Kidney (tissue), 14 donors: ENCODE measurements around the gene SPTBN4. TPM values are rescaled to one million over a fixed set of nuclear protein-coding genes. Genes with fewer than 3 reads are reported as not detected.

ENCODE experiments used
- DNase-seq, 5 donors: peaks; one replicate each; pipeline ENCODE4 v3.0.0-alpha.2; 2013 to 2020
- FAIRE-seq: peaks from 2 replicates; lab custom pipeline; 2012; peaks lifted over from hg19 to GRCh38; lab: Jason Lieb, UNC
- H3K27ac ChIP-seq, 2 donors: one replicate each; pipeline ENCODE4 v1.7.0; 2013; ENCODE audit warnings: low read depth in 2 of 2, low read length in 2 of 2, inconsistent platforms in 1 of 2
- H3K27me3 ChIP-seq: one replicate; pipeline ENCODE4 v1.7.1; 2013; ENCODE audit warnings: low read length, inconsistent platforms; ENCODE audit not compliant: control insufficient read depth, insufficient read depth
- H3K36me3 ChIP-seq, 3 donors: one replicate each; pipeline versions ENCODE4 v1.7.0 to v1.7.1; 2013; ENCODE audit warnings: low read length in 3 of 3, control low read depth in 1 of 3, inconsistent platforms in 1 of 3; ENCODE audit not compliant: insufficient read depth in 3 of 3, control insufficient read depth in 2 of 3
- H3K4me1 ChIP-seq, 3 donors: one replicate each; pipeline versions ENCODE4 v1.7.0 to v1.7.1; 2013; ENCODE audit warnings: low read length in 3 of 3, inconsistent platforms in 1 of 3, low read depth in 1 of 3; ENCODE audit not compliant: control insufficient read depth in 2 of 3, insufficient read depth in 2 of 3
- H3K4me3 ChIP-seq, 3 donors: one replicate each; pipeline versions ENCODE4 v1.7.0 to v1.8.1; 2013; ENCODE audit warnings: low read length in 3 of 3, control low read depth in 1 of 3, inconsistent platforms in 1 of 3
- H3K9ac ChIP-seq, 3 donors: one replicate each; pipeline versions ENCODE4 v1.7.0 to v1.7.1; 2013; ENCODE audit warnings: low read length in 3 of 3, control low read depth in 1 of 3, inconsistent platforms in 1 of 3
- H3K9me3 ChIP-seq, 3 donors: one replicate each; pipeline versions ENCODE4 v1.7.0 to v1.7.1; 2013; ENCODE audit warnings: low read length in 3 of 3, control low read depth in 1 of 3, inconsistent platforms in 1 of 3; ENCODE audit not compliant: control insufficient read depth in 2 of 3, insufficient read depth in 1 of 3
- CTCF ChIP-seq: IDR thresholded peaks from 3 replicates; pipeline ENCODE4 v1.5.1; 2012; ENCODE audit warnings: mild to moderate bottlenecking, moderate library complexity, borderline replicate concordance; ENCODE audit not compliant: insufficient read depth; ENCODE audit errors: extremely low read depth
- intact Hi-C: fragments of 100-400 bp; cut with DNase I; formaldehyde crosslinking; loops from one replicate; pipeline ENCODE4 v1.11.1; 2022
- polyA plus RNA-seq: library from polyadenylated mRNA; stranded (reverse); fragments of 350-450 nt; fragmentation: Illumina TruSeq; extraction: RNeasy Lipid Tissue Mini Kit (QIAGEN cat#74804); gene quantifications from one replicate; pipeline ENCODE4 v1.2.3, GENCODE V29; 2014; ENCODE audit warnings: low read depth, low replicate concordance; ENCODE audit not compliant: insufficient read depth
- total RNA-seq: library from RNA; stranded (reverse); fragmentation: NEBNext Ultra II Directional; extraction: Animal tissue kit (Norgen Biotek cat#: 25700); gene quantifications from one replicate; pipeline ENCODE4 v1.2.1, GENCODE V29; 2021
- donor health status: control.
- donor health status: control.
- donor health status: control.
- donor health status: control.
- donor health status: control.
- donor health status: DM: yes; HTN: yes; CAD: no.
- donor health status: Normal renal cell carcinoma (clear cell type).

SPTBN4 gene
- total and polyA plus RNA-seq, 2 donors from 2014 or later = 0.82 to 4.6 TPM

GRCh38 chr19:40524655-40525054 is 57.9 kb downstream of the SPTBN4 start:
- H3K27ac ChIP-seq = no peak overlapping the region
- no peak for TF ChIP-seq CTCF
- H3K9ac ChIP-seq = no peak overlapping the region
- H3K36me3 ChIP-seq = no peaks in the 10 kb centered on the region
- FAIRE-seq = no peak
- peak in 1 of 5 donors; percentile 0 for DNase-seq
- peaks cover 0 to 5% (median 0%) of the 10 kb centered on the region in 3 donors for H3K4me1 ChIP-seq
- H3K27me3 ChIP-seq = peaks cover 6% of the 10 kb centered on the region
- no peaks in the 10 kb centered on the region for H3K9me3 ChIP-seq
- intact Hi-C loops = no loop called here
- no peak overlapping the region for H3K4me3 ChIP-seq

GRCh38 chr19:40525234-40526051 is 58.6 kb downstream of the SPTBN4 start:
- Histone ChIP-seq H3K27ac (no peak overlapping the region), H3K4me1 (peaks cover 0 to 10% (median 0%) of the 10 kb centered on the region in 3 donors), H3K36me3 (no peaks in the 10 kb centered on the region), H3K27me3 (peaks cover 2% of the 10 kb centered on the region), H3K9me3 (no peaks in the 10 kb centered on the region), H3K4me3 (no peak overlapping the region), H3K9ac (no peak overlapping the region)
- FAIRE-seq = no peak
- TF ChIP-seq CTCF = no peak
- peak in 1 of 5 donors; percentile 22 for DNase-seq
- intact Hi-C loops = no loop called here

GRCh38 chr19:40528078-40528477 is 61.3 kb downstream of the SPTBN4 start:
- Histone ChIP-seq H3K36me3 (no peaks in the 10 kb centered on the region), H3K9me3 (no peaks in the 10 kb centered on the region), H3K9ac (no peak overlapping the region), H3K4me1 (peaks cover 0 to 15% (median 0%) of the 10 kb centered on the region in 3 donors), H3K27ac (no peak overlapping the region), H3K4me3 (no peak overlapping the region), H3K27me3 (no peaks in the 10 kb centered on the region)
- no peak for FAIRE-seq
- DNase-seq = peak in 1 of 5 donors; percentile 67
- no peak for TF ChIP-seq CTCF
- intact Hi-C loops = no loop called here
